OCI-LY7 (cell line): ENCODE results near the gene HNRNPK.

Experiments
- CTCF ChIP-seq: fragments of 200-600 bp; sonication (generic); conservative IDR thresholded peaks from 2 replicates; pipeline ENCODE4 v1.5.1; 2014; ENCODE audit warnings: mild to moderate bottlenecking, antibody characterized with exemption, low read length, moderate library complexity, mixed read lengths
- EZH2phosphoT487 ChIP-seq: fragments of 200-600 bp; sonication (generic); IDR thresholded peaks from 2 replicates; pipeline ENCODE4 v1.6.1; 2018; ENCODE audit warnings: low read depth, borderline replicate concordance, mild to moderate bottlenecking, mixed run types, antibody characterized with exemption, low read length, moderate library complexity, mixed read lengths

- TF ChIP-seq CTCF (no peak), EZH2phosphoT487 (no peak)
Observed at GRCh38 chr9:84000186-84000585, 20.2 kb upstream of the HNRNPK start.
